HepG2 (cell line): ENCODE results near the gene ATG2B. TPM values are rescaled to one million over a fixed set of nuclear protein-coding genes. Genes with fewer than 3 reads are reported as not detected.

Experiments used
- ATAC-seq: fragments of 200-7000 bp; cut with Tn5 transposase; 3 replicates; pipeline ENCODE4 v1.9.1; 2020; ENCODE audit warnings: mild to moderate bottlenecking, moderate library complexity
- BruUV-seq: library from RNA; stranded (reverse); fragments of 400-500 nt; replicated peaks from 2 replicates; lab custom pipeline; 2021; lab: Mats Ljungman, UMichigan
- CTCF ChIA-PET: fragments of 300-600 bp; formaldehyde crosslinking; extraction: SDS; loops from one replicate; lab custom pipeline; 2021; ENCODE audit warnings: low total read pairs, inconsistent platforms, low intra/inter-chr PET ratio; lab: Yijun Ruan, JAX
- POLR2A ChIA-PET: fragments of 350-600 bp; sonication (Branson Sonifier 250); formaldehyde crosslinking; loops from one replicate; lab custom pipeline; 2020; ENCODE audit warnings: antibody characterized with exemption, inconsistent platforms; lab: Yijun Ruan, JAX
- DNase-seq: peaks from one replicate; pipeline ENCODE4 v3.0.0-alpha.2; 2015; ENCODE audit warnings: low spot score
- FAIRE-seq: peaks from 3 replicates; lab custom pipeline; 2011; peaks lifted over from hg19 to GRCh38; lab: Jason Lieb, UNC
- H2AFZ ChIP-seq: one replicate; pipeline ENCODE4 v1.6.1; 2011; ENCODE audit warnings: low read length, inconsistent platforms
- H3K27ac ChIP-seq: fragments of 300-600 bp; 3 replicates; pipeline ENCODE4 v1.8.0; 2011; ENCODE audit warnings: mixed run types, mild to moderate bottlenecking, mixed read lengths, low read length, inconsistent platforms; ENCODE audit not compliant: insufficient read depth; ENCODE audit errors: extremely low read length
- H3K27me3 ChIP-seq, 2 experiments: fragments of 200-600 bp in 1 of 2; 2 replicates in 1 of 2; 3 replicates in 1 of 2; pipeline versions ENCODE4 v1.6.0 to v1.8.0; 2011; ENCODE audit warnings: low read length in 2 of 2, mild to moderate bottlenecking in 2 of 2, moderate library complexity in 2 of 2, inconsistent platforms in 1 of 2; ENCODE audit not compliant: insufficient read depth in 2 of 2, control insufficient read depth in 1 of 2
- H3K36me3 ChIP-seq, 2 experiments: fragments of 200-600 bp in 1 of 2; replicated peaks in 1 of 2; 2 replicates in 1 of 2; 3 replicates in 1 of 2; pipeline versions ENCODE4 v1.5.1 to v1.8.0; 2011; ENCODE audit warnings: low read length in 2 of 2, inconsistent platforms in 1 of 2; ENCODE audit not compliant: insufficient read depth in 2 of 2, control insufficient read depth in 1 of 2
- H3K4me1 ChIP-seq: 2 replicates; pipeline ENCODE4 v1.5.1; 2012; ENCODE audit warnings: low read length, inconsistent platforms; ENCODE audit not compliant: insufficient read depth
- H3K4me2 ChIP-seq: 2 replicates; pipeline ENCODE4 v1.6.0; 2011; ENCODE audit warnings: low read depth, low read length, inconsistent platforms
- H3K4me3 ChIP-seq, 3 experiments: fragments of 200-600 bp in 1 of 3; sonication (generic), shearing (Covaris generic) in 1 of 3; replicated peaks in 1 of 3; 2 replicates each; pipeline ENCODE4 v1.5.1; 2011 to 2016; ENCODE audit warnings: low read length in 3 of 3, inconsistent platforms in 2 of 3, low read depth in 2 of 3, mild to moderate bottlenecking in 2 of 3, control low read depth in 1 of 3, mixed read lengths in 1 of 3; ENCODE audit not compliant: insufficient read depth in 1 of 3
- H3K79me2 ChIP-seq: one replicate; pipeline ENCODE4 v1.6.1; 2011; ENCODE audit warnings: low read length, inconsistent platforms; ENCODE audit not compliant: insufficient read depth
- H3K9ac ChIP-seq: 2 replicates; pipeline ENCODE4 v1.6.0; 2011; ENCODE audit warnings: mild to moderate bottlenecking, low read depth, low read length, inconsistent platforms; ENCODE audit not compliant: insufficient read depth
- H3K9me3 ChIP-seq: 2 replicates; pipeline ENCODE4 v1.5.1; 2012; ENCODE audit warnings: mild to moderate bottlenecking, low read length
- H4K20me1 ChIP-seq: 2 replicates; pipeline ENCODE4 v1.6.0; 2011; ENCODE audit warnings: inconsistent platforms, mild to moderate bottlenecking, low read length, moderate library complexity; ENCODE audit not compliant: insufficient read depth
- HNRNPK ChIP-seq: fragments of 200-400 bp; formaldehyde crosslinking; IDR thresholded peaks from 2 replicates; pipeline ENCODE4 v1.6.1; 2018; ENCODE audit warnings: low read length, low read depth, moderate library complexity, mild to moderate bottlenecking; ENCODE audit not compliant: poor library complexity, severe bottlenecking
- MAF1 ChIP-seq: sonication (generic); formaldehyde crosslinking; IDR thresholded peaks from 2 replicates; pipeline ENCODE4 v1.5.0; 2020; ENCODE audit warnings: missing genetic modification reagents, borderline replicate concordance
- ZMYM3 ChIP-seq: sonication (generic); formaldehyde crosslinking; IDR thresholded peaks from 2 replicates; pipeline ENCODE4 v1.5.1; 2020; ENCODE audit warnings: mild to moderate bottlenecking, missing genetic modification reagents
- ZNF619 ChIP-seq: sonication (generic); formaldehyde crosslinking; IDR thresholded peaks from 2 replicates; pipeline ENCODE4 v1.4.0; 2020; ENCODE audit warnings: mild to moderate bottlenecking, missing genetic modification reagents
- ZNF7 ChIP-seq: IDR thresholded peaks from 2 replicates; pipeline ENCODE4 v1.6.1; 2016; ENCODE audit warnings: missing biosample characterization, missing genetic modification reagents
- WGBS: methylation state at CpG from one replicate; pipeline ENCODE4 v1.1.6; 2017; ENCODE audit warnings: low lambda C conversion rate; 5-methylcytosine and 5-hydroxymethylcytosine counted together
- in situ Hi-C: cut with HindIII; loops from 2 replicates; pipeline ENCODE4 v1.10.0; 2017; ENCODE audit warnings: low pct_unique_long_range_greater_than_20kb; ENCODE audit not compliant: extremely low pct_ligation_motif_present
- intact Hi-C: fragments of 100-400 bp; cut with micrococcal nuclease; formaldehyde crosslinking; loops from one replicate; pipeline ENCODE4 v1.10.0; 2022; ENCODE audit not compliant: unreplicated experiment
- polyA plus RNA-seq, 8 experiments: library from polyadenylated mRNA; depleted of rRNA in 3 of 8; stranded (reverse) in 7 of 8; unstranded in 1 of 8; fragments of >200 nt; fragmentation: Illumina TruSeq in 4 of 8; extraction: Trizol in 4 of 8; gene quantifications; 2 replicates each; pipeline versions ENCODE4 v1.2.1 to v1.2.3, GENCODE V29; 2011 to 2016; ENCODE audit warnings: low read depth in 4 of 8, missing spikeins in 1 of 8, mixed read lengths in 1 of 8; ENCODE audit not compliant: insufficient read depth in 1 of 8
- total RNA-seq, 5 experiments: library from RNA; depleted of rRNA; stranded (reverse); fragments of >200 nt; fragmentation: Illumina TruSeq; extraction: Trizol; gene quantifications; 2 replicates each; pipeline ENCODE4 v1.2.3, GENCODE V29; 2016; ENCODE audit warnings: low read depth in 1 of 5
- TF ChIP-seq, protein P1 (sequence below): sonication (generic); formaldehyde crosslinking; conservative IDR thresholded peaks from 2 replicates; pipeline ENCODE4 v1.8.0; 2022; ENCODE audit warnings: mild to moderate bottlenecking, moderate library complexity, missing genetic modification reagents
- TF ChIP-seq, protein P2 (sequence below): sonication (generic); formaldehyde crosslinking; IDR thresholded peaks from 2 replicates; pipeline ENCODE4 v1.8.0; 2022; ENCODE audit warnings: mild to moderate bottlenecking, missing genetic modification reagents, borderline replicate concordance

ATG2B gene
- total and polyA plus RNA-seq, 2 of the 13 experiments (the other 11 are each of a cell fraction or from before 2014, with no cell fraction given) = 7.4 to 7.5 TPM

- TF ChIP-seq MAF1 (CRISPR knock-in tag) (no peak), ZNF619 (CRISPR knock-in tag) (no peak), ZMYM3 (CRISPR knock-in tag) (no peak)
- TF ChIP-seq, protein P1, sequence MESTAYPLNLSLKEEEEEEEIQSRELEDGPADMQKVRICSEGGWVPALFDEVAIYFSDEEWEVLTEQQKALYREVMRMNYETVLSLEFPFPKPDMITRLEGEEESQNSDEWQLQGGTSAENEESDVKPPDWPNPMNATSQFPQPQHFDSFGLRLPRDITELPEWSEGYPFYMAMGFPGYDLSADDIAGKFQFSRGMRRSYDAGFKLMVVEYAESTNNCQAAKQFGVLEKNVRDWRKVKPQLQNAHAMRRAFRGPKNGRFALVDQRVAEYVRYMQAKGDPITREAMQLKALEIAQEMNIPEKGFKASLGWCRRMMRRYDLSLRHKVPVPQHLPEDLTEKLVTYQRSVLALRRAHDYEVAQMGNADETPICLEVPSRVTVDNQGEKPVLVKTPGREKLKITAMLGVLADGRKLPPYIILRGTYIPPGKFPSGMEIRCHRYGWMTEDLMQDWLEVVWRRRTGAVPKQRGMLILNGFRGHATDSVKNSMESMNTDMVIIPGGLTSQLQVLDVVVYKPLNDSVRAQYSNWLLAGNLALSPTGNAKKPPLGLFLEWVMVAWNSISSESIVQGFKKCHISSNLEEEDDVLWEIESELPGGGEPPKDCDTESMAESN (CRISPR knock-in tag) = no peak
- TF ChIP-seq, protein P2, sequence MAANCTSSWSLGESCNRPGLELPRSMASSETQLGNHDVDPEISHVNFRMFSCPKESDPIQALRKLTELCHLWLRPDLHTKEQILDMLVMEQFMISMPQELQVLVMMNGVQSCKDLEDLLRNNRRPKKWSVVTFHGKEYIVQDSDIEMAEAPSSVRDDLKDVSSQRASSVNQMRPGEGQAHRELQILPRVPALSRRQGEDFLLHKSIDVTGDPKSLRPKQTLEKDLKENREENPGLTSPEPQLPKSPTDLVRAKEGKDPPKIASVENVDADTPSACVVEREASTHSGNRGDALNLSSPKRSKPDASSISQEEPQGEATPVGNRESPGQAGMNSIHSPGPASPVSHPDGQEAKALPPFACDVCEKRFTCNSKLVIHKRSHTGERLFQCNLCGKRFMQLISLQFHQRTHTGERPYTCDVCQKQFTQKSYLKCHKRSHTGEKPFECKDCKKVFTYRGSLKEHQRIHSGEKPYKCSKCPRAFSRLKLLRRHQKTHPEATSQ (CRISPR knock-in tag) = no peak
Measured at GRCh38 chr14:96309133-96309895, 53.8 kb downstream of the ATG2B start (continued).

GRCh38 chr14:96307434-96307833 is 55.7 kb downstream of the ATG2B start:
- POLR2A ChIA-PET = no interaction called here
- H3K9ac ChIP-seq = no peak overlapping the region
- H3K4me1 ChIP-seq = peaks cover 24% of the 10 kb centered on the region
- no peaks in the 10 kb centered on the region for H4K20me1 ChIP-seq
- WGBS = 60% methylated on average over 4 of the region's 4 CpGs
- no peak; the same call in 2 of the 3 replicates for ATAC-seq
- H3K4me2 ChIP-seq = no peak overlapping the region
- H3K27ac ChIP-seq = no peak overlapping the region
- intact Hi-C loops = no loop called here
- no peaks in the 10 kb centered on the region for H3K9me3 ChIP-seq
- peaks cover 7 to 23% of the 10 kb centered on the region in 2 experiments; a peak in 4 of 5 replicates for H3K36me3 ChIP-seq
- no peaks in the 10 kb centered on the region for H3K79me2 ChIP-seq
- FAIRE-seq = no peak
- TF ChIP-seq ZNF7 (CRISPR knock-in tag) (no peak), HNRNPK (peak; percentile 67)
- TF ChIP-seq, all 625 proteins: peak for 1
- H3K4me3 ChIP-seq = no peak overlapping the region
- H2AFZ ChIP-seq = no peak overlapping the region
- in situ Hi-C loops = no loop called here
- DNase-seq = peak; percentile 1
- BruUV-seq = no TSS peak
- CTCF ChIA-PET = no interaction called here
- H3K27me3 ChIP-seq = no peaks in the 10 kb centered on the region
